Measurements from ENCODE around the gene ZC3H7B.

Gene ZC3H7B

GRCh38 chr22:41340357-41340756, 39.0 kb downstream of the ZC3H7B start:
- no peak for TF ChIP-seq CTCF (IDR thresholded peaks at IDR 0.05; ENCODE audit: low read depth, low read length)
- Histone ChIP-seq H3K4me1 (peaks cover 8% of the 10 kb centered on the region), H3K36me3 (peaks cover 43% of the 10 kb centered on the region)

GRCh38 chr22:41341012-41341411, 39.7 kb downstream of the ZC3H7B start:
- H3K4me1 ChIP-seq, result peaks cover 8% of the 10 kb centered on the region
- peaks cover 48% of the 10 kb centered on the region for H3K36me3 ChIP-seq
- no peak for TF ChIP-seq CTCF (IDR thresholded peaks at IDR 0.05; ENCODE audit: low read depth, low read length)
- no peak overlapping the region for H3K4me3 ChIP-seq (ENCODE audit: low read depth, low read length)
- H3K27me3 ChIP-seq, result no peaks in the 10 kb centered on the region
- DNase-seq, result no peak
- no peaks in the 10 kb centered on the region for H3K9me3 ChIP-seq

More at GRCh38 chr22:41340357-41340756, 39.0 kb downstream of the ZC3H7B start:
- no peaks in the 10 kb centered on the region for H3K27me3 ChIP-seq
- no peaks in the 10 kb centered on the region for H3K9me3 ChIP-seq
- H3K4me3 ChIP-seq (ENCODE audit: low read depth, low read length), result no peak overlapping the region
- DNase-seq, result peak; percentile 55

- Histone ChIP-seq H3K36me3 (peaks cover 58% of the 10 kb centered on the region), H3K9me3 (no peaks in the 10 kb centered on the region), H3K4me1 (peaks cover 8% of the 10 kb centered on the region), H3K27me3 (no peaks in the 10 kb centered on the region), H3K4me3 (ENCODE audit: low read depth, low read length) (no peak overlapping the region)
- TF ChIP-seq CTCF (IDR thresholded peaks at IDR 0.05; ENCODE audit: low read depth, low read length), result no peak
- DNase-seq, result no peak
These were observed 40.7 kb downstream of the ZC3H7B start for GRCh38 chr22:41341990-41342389.

- Histone ChIP-seq H3K9me3 (no peaks in the 10 kb centered on the region), H3K4me1 (peaks cover 8% of the 10 kb centered on the region), H3K27me3 (no peaks in the 10 kb centered on the region), H3K36me3 (peaks cover 60% of the 10 kb centered on the region), H3K4me3 (ENCODE audit: low read depth, low read length) (no peak overlapping the region)
- TF ChIP-seq CTCF (IDR thresholded peaks at IDR 0.05; ENCODE audit: low read depth, low read length), result no peak
- no peak for DNase-seq
These were observed 42.0 kb downstream of the ZC3H7B start for GRCh38 chr22:41343300-41343699.

- TF ChIP-seq CTCF (IDR thresholded peaks at IDR 0.05; ENCODE audit: low read depth, low read length), result no peak
- Histone ChIP-seq H3K4me1 (peaks cover 8% of the 10 kb centered on the region), H3K4me3 (ENCODE audit: low read depth, low read length) (no peak overlapping the region), H3K27me3 (no peaks in the 10 kb centered on the region), H3K9me3 (no peaks in the 10 kb centered on the region), H3K36me3 (peaks cover 64% of the 10 kb centered on the region)
- no peak for DNase-seq
These were observed 42.4 kb downstream of the ZC3H7B start for GRCh38 chr22:41343717-41344116.

GRCh38 chr22:41344189-41344788, 43.0 kb downstream of the ZC3H7B start:
- no peak for DNase-seq
- Histone ChIP-seq H3K36me3 (peaks cover 64% of the 10 kb centered on the region), H3K4me3 (ENCODE audit: low read depth, low read length) (no peak overlapping the region), H3K27me3 (no peaks in the 10 kb centered on the region), H3K4me1 (peaks cover 8% of the 10 kb centered on the region), H3K9me3 (no peaks in the 10 kb centered on the region)
- TF ChIP-seq CTCF (IDR thresholded peaks at IDR 0.05; ENCODE audit: low read depth, low read length), result no peak
